Esophagus (tissue), 2 donors: ENCODE measurements around the gene RRM1. TPM values are rescaled to one million over a fixed set of nuclear protein-coding genes. Genes with fewer than 3 reads are reported as not detected.
"Not testable (repeated sequence)": the region's sequence is repeated elsewhere in the genome, so short reads cannot be mapped to it uniquely, and the experiment has no call there.

Source experiments
- H3K27ac ChIP-seq, 2 donors: one replicate each; pipeline ENCODE4 v1.5.1; 2013; ENCODE audit warnings: low read depth in 2 of 2, mild to moderate bottlenecking in 2 of 2, inconsistent platforms in 1 of 2, low read length in 1 of 2, moderate library complexity in 1 of 2
- H3K27me3 ChIP-seq, 2 donors: one replicate each; pipeline ENCODE4 v1.6.1; 2013; ENCODE audit warnings: low read length in 2 of 2, control low read depth in 1 of 2, mild to moderate bottlenecking in 1 of 2; ENCODE audit not compliant: insufficient read depth in 2 of 2, control insufficient read depth in 1 of 2
- H3K36me3 ChIP-seq, 2 donors: one replicate each; pipeline ENCODE4 v1.6.1; 2013; ENCODE audit warnings: low read length in 1 of 2; ENCODE audit not compliant: control insufficient read depth in 2 of 2, insufficient read depth in 2 of 2
- H3K4me1 ChIP-seq, 2 donors: one replicate each; pipeline ENCODE4 v1.6.1; 2013; ENCODE audit warnings: low read length in 1 of 2; ENCODE audit not compliant: control insufficient read depth in 2 of 2, insufficient read depth in 2 of 2
- H3K4me3 ChIP-seq, 2 donors: one replicate each; pipeline ENCODE4 v1.5.1; 2013; ENCODE audit warnings: low read length in 2 of 2, mild to moderate bottlenecking in 2 of 2, low read depth in 1 of 2, moderate library complexity in 1 of 2
- H3K9me3 ChIP-seq, 2 donors: one replicate each; pipeline ENCODE4 v1.6.1; 2013; ENCODE audit warnings: mild to moderate bottlenecking in 2 of 2, low read depth in 1 of 2, low read length in 1 of 2, moderate library complexity in 1 of 2; ENCODE audit not compliant: control insufficient read depth in 2 of 2, insufficient read depth in 1 of 2
- WGBS, 2 donors: extraction: QIAGEN DNeasy Blood & Tissue Kit; methylation state at CpG; one replicate each; pipeline ENCODE4 v1.1.7; 2013; 5-methylcytosine and 5-hydroxymethylcytosine counted together
- polyA plus RNA-seq, 2 donors: library from polyadenylated mRNA; stranded (reverse); fragments of 200-250 nt; gene quantifications; one replicate each; pipeline ENCODE4 v1.2.3, GENCODE V29; 2013
- donor health status: healthy with polysubstance abuse.
- donor health status: Bipolar disorder and iron deficiency.

The RRM1 gene
- polyA plus RNA-seq = 10 to 100 TPM in 1 of 2 donors, 1 to 10 TPM in 1; 9.2 to 33.5 TPM

GRCh38 chr11:4094348-4095291 lies at the start of gene RRM1:
Gene RRM1, plus strand, starts transcription at chr11:4094799. Its CDS starts 214 bp downstream, at chr11:4095013.
- Histone ChIP-seq H3K36me3 (peaks cover 0 to 10% of the 10 kb centered on the region in 2 donors), H3K9me3 (no peaks in the 10 kb centered on the region), H3K4me1 (peaks cover 0 to 2% of the 10 kb centered on the region in 2 donors), H3K4me3 (peak within 1 kb of the TSS; percentile 66 to 88), H3K27ac (peak within 1 kb of the TSS; percentile 93 to 99), H3K27me3 (no peaks in the 10 kb centered on the region)
- 0% methylated on average over 65 to 74 of the region's 74 CpGs for WGBS, 2 donors

GRCh38 chr11:4044976-4045646 lies 49.5 kb upstream of the RRM1 start:
- H3K9me3 ChIP-seq = no peaks in the 10 kb centered on the region
- peak overlapping the region in 1 of 2 donors; percentile 11 for H3K27ac ChIP-seq
- no peaks in the 10 kb centered on the region for H3K36me3 ChIP-seq
- 32 to 40% methylated on average over 4 of the region's 4 CpGs for WGBS, 2 donors
- no peak overlapping the region for H3K4me3 ChIP-seq
- no peaks in the 10 kb centered on the region for H3K27me3 ChIP-seq
- H3K4me1 ChIP-seq = peaks cover 0 to 3% of the 10 kb centered on the region in 2 donors

- no peaks in the 10 kb centered on the region for H3K9me3 ChIP-seq
- no peak overlapping the region for H3K27ac ChIP-seq
- peaks cover 0 to 3% of the 10 kb centered on the region in 2 donors for H3K4me1 ChIP-seq
- H3K27me3 ChIP-seq = no peaks in the 10 kb centered on the region
- peaks cover 0 to 3% of the 10 kb centered on the region in 2 donors for H3K36me3 ChIP-seq
- H3K4me3 ChIP-seq = no peak overlapping the region
Measured at GRCh38 chr11:4048340-4048739, 46.3 kb upstream of the RRM1 start.

GRCh38 chr11:4049006-4049405 lies 45.6 kb upstream of the RRM1 start:
- H3K36me3 ChIP-seq = peaks cover 0 to 3% of the 10 kb centered on the region in 2 donors
- WGBS, 2 donors = 86 to 88% methylated on average over 4 of the region's 4 CpGs

DNA sequence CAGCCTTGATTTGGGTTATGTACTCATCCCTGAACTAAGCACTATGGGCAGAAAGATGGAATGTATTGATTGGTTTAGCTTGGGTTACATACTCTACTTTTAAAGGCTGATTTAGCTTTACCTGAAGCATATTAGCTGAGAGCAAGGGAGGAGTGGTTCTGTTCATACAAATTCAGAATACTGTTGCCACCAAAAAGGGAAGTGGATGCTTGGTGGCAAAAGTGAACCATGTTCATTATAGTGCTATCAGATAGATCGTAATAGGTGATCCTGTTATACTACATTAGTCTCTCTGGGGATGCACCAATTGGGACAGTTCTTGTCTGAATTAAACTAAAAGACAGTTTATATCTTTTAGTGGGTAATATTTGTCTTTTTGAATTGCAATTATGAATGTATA lies 44.5 kb upstream of the RRM1 start:
- Histone ChIP-seq H3K36me3 (peaks cover 0 to 3% of the 10 kb centered on the region in 2 donors), H3K9me3 (no peaks in the 10 kb centered on the region), H3K4me3 (no peak overlapping the region), H3K27ac (no peak overlapping the region), H3K4me1 (no peaks in the 10 kb centered on the region), H3K27me3 (no peaks in the 10 kb centered on the region)
- 90 to 97% methylated on average over 1 of the region's 1 CpG for WGBS, 2 donors

More at GRCh38 chr11:4049006-4049405, 45.6 kb upstream of the RRM1 start:
- Histone ChIP-seq H3K4me3 (no peak overlapping the region), H3K27ac (no peak overlapping the region), H3K9me3 (no peaks in the 10 kb centered on the region), H3K4me1 (peaks cover 0 to 3% of the 10 kb centered on the region in 2 donors), H3K27me3 (no peaks in the 10 kb centered on the region)

DNA sequence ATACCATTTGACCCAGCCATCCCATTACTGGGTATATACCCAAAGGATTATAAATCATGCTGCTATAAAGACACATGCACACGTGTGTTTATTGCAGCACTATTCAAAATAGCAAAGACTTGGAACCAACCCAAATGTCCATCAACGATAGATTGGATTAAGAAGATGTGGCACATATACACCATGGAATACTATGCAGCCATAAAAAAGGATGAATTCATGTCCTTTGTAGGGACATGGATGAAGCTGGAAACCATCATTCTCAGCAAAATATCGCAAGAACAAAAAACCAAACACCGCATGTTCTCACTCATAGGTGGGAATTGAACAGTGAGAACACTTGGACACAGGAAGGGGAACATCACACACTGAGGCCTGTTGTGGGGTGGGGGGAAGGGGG lies 41.4 kb upstream of the RRM1 start:
- H3K27me3 ChIP-seq, H3K4me3 ChIP-seq, H3K36me3 ChIP-seq, H3K27ac ChIP-seq, H3K4me1 ChIP-seq, H3K9me3 ChIP-seq: not testable (repeated sequence)
- WGBS, 2 donors = 85 to 98% methylated on average over 4 of the region's 4 CpGs

DNA sequence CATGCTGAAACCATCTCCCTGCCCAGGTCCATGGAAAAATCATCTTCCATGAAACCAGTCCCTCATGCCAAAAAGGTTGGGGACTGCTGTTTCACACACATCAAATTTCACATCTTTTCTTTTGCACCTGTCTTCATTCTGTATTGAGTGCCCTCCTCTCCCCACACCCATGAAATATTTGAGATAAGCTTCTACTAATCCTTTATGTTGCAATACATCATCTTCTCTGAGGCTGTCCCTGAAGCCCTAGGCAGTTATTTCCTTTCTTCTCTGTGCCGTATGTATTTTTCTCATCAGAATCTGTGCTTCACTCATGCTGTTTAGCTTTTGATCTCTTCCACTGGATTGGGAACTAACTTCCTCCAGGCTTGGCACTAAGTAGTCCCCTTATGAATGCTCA lies 40.0 kb upstream of the RRM1 start:
- Histone ChIP-seq H3K4me3 (no peak overlapping the region), H3K27me3 (no peaks in the 10 kb centered on the region), H3K36me3 (peaks cover 8 to 11% of the 10 kb centered on the region in 2 donors), H3K27ac (no peak overlapping the region), H3K9me3 (no peaks in the 10 kb centered on the region), H3K4me1 (peaks cover 3 to 5% of the 10 kb centered on the region in 2 donors)
- 33 to 70% methylated on average over 1 of the region's 1 CpG for WGBS, 2 donors

DNA sequence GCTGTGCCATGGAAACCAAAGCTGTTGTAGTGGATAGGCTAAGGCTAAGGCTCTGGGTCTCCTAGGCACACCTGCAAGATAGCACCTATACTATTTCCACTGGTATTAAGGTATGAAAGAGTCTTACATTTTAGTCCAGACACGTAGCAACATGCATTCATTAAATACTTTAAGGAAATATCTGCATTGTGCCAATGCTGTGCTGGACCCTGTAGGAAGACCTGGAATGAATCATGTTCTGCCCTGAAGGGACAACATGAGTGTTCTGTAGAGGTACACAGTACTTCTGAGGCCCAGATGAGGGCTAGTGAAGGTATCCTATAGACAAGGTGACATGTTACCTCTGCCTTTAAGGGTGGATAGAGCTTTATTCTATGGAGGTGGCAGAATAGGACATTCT lies 35.2 kb upstream of the RRM1 start:
- no peaks in the 10 kb centered on the region for H3K27me3 ChIP-seq

GRCh38 chr11:4060182-4060923 lies 34.2 kb upstream of the RRM1 start:
- peak overlapping the region in 1 of 2 donors; percentile 14 for H3K27ac ChIP-seq
- 55 to 70% methylated on average over 4 of the region's 4 CpGs for WGBS, 2 donors
- no peaks in the 10 kb centered on the region for H3K9me3 ChIP-seq
- peaks cover 8 to 13% of the 10 kb centered on the region in 2 donors for H3K36me3 ChIP-seq
- no peaks in the 10 kb centered on the region for H3K27me3 ChIP-seq
- H3K4me3 ChIP-seq = no peak overlapping the region
- peaks cover 6 to 7% of the 10 kb centered on the region in 2 donors for H3K4me1 ChIP-seq

More for the DNA sequence above, 35.2 kb upstream of the RRM1 start:
- H3K4me3 ChIP-seq = no peak overlapping the region
- H3K9me3 ChIP-seq = no peaks in the 10 kb centered on the region
- peaks cover 3 to 5% of the 10 kb centered on the region in 2 donors for H3K4me1 ChIP-seq
- peaks cover 8 to 13% of the 10 kb centered on the region in 2 donors for H3K36me3 ChIP-seq
- H3K27ac ChIP-seq = peak overlapping the region; percentile 68 to 70
- WGBS, 2 donors = 57 to 63% methylated on average over 1 of the region's 1 CpG
